Upper lobe of left lung (tissue), 6 donors: ENCODE data around the gene CACNA1A. TPM values are rescaled to one million over a fixed set of nuclear protein-coding genes. Genes with fewer than 3 reads are reported as not detected.
"Not testable (repeated sequence)": the region's sequence is repeated elsewhere in the genome, so short reads cannot be mapped to it uniquely, and the experiment has no call there.

ENCODE experiments used
- ATAC-seq, 2 donors: fragments of 200-7000 bp; cut with Tn5 transposase; one replicate each; pipeline ENCODE4 v1.9.1; 2022; ENCODE audit warnings: mild to moderate bottlenecking in 2 of 2, moderate library complexity in 2 of 2; ENCODE audit not compliant: low FRiP score in 2 of 2
- DNase-seq, 2 donors: peaks; one replicate each; pipeline ENCODE4 v3.0.0-alpha.2; 2019 to 2020
- H3K27ac ChIP-seq, 4 donors: fragments of 200-600 bp; sonication (generic); one replicate each; pipeline ENCODE4 v1.5.1; 2016 to 2019
- H3K27me3 ChIP-seq, 4 donors: fragments of 200-600 bp; sonication (generic); one replicate each; pipeline ENCODE4 v1.5.1; 2017 to 2019
- H3K36me3 ChIP-seq, 4 donors: fragments of 200-600 bp; sonication (generic); one replicate each; pipeline ENCODE4 v1.5.1; 2016 to 2019
- H3K4me1 ChIP-seq, 4 donors: fragments of 200-600 bp; sonication (generic); one replicate each; pipeline ENCODE4 v1.5.1; 2018 to 2019
- H3K4me3 ChIP-seq, 4 donors: fragments of 200-600 bp; sonication (generic); one replicate each; pipeline ENCODE4 v1.5.1; 2017 to 2019; ENCODE audit warnings: mild to moderate bottlenecking in 2 of 4, moderate library complexity in 1 of 4
- H3K9me3 ChIP-seq, 4 donors: fragments of 200-600 bp; sonication (generic); one replicate each; pipeline ENCODE4 v1.5.1; 2018 to 2019
- EP300 ChIP-seq, 4 donors: sonication (generic); formaldehyde crosslinking; IDR thresholded peaks; one replicate each; pipeline ENCODE4 v1.5.1; 2017; ENCODE audit warnings: antibody characterized with exemption in 4 of 4, control low read depth in 2 of 4
- POLR2A ChIP-seq, 4 donors: fragments of 450-650 bp; IDR thresholded peaks; one replicate each; pipeline ENCODE4 v1.5.1; 2016 to 2017; ENCODE audit warnings: antibody characterized with exemption in 4 of 4, mild to moderate bottlenecking in 2 of 4
- POLR2AphosphoS5 ChIP-seq, 2 donors: sonication (generic); formaldehyde crosslinking; IDR thresholded peaks; one replicate each; pipeline ENCODE4 v1.5.1; 2017; ENCODE audit warnings: antibody characterized with exemption in 2 of 2
- WGBS, 2 donors: methylation state at CpG; one replicate each; pipeline ENCODE4 v1.1.5; 2017 to 2018; 5-methylcytosine and 5-hydroxymethylcytosine counted together
- total RNA-seq, 6 donors: library from RNA; depleted of rRNA in 4 of 6; stranded (reverse); fragments of >200 nt in 4 of 6; gene quantifications; one replicate each; pipeline versions ENCODE4 v1.1.0 to v1.2.1, GENCODE V29; 2016 to 2021
- TF ChIP-seq, protein P1 (sequence below), 6 experiments: fragments of 450-650 bp in 4 of 6; fragments of 200-600 bp in 2 of 6; sonication (generic) in 2 of 6; IDR thresholded peaks; one replicate each; pipeline ENCODE4 v1.5.1; 2016 to 2019; ENCODE audit warnings: antibody characterized with exemption in 6 of 6
- donor health status: DM: no; HTN: no; CAD: no; lungs with moderate emphysema.
- donor health status: DM: no; HTN: yes; CAD: no; lungs with severe emphysema.

CACNA1A gene
- total RNA-seq, 6 donors from 2014 or later: 0.29 to 0.69 (median 0.67) TPM; not detected in 1

DNA sequence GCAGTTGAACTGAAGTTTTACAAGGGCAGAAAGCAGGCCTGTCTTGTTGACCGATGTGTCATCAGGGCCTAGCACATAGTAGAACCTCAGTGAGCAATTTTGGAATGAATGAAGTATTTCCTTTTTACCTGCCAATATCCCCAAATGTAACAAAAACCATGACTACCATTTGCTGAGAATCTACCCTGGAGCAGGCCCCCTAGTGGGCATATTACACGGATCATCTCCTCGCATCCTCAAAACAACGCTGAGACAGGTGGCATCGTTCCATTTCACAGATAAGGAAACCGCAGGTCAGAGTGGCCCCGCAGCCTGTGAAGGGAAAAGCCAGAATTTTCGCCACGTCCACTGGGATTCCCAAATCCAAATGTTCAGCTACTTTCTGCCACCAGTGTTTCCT lies 77.9 kb downstream of the CACNA1A start:
- ATAC-seq: no peak
- 45 to 47% methylated on average over 9 of the region's 9 CpGs for WGBS, 2 donors
- no peak for DNase-seq

GRCh38 chr19:13427273-13428051 lies 78.8 kb downstream of the CACNA1A start:
- no peaks in the 10 kb centered on the region for H3K36me3 ChIP-seq
- no peaks in the 10 kb centered on the region for H3K4me1 ChIP-seq
- DNase-seq (no peak), ATAC-seq (no peak)
- no peak overlapping the region for H3K4me3 ChIP-seq
- TF ChIP-seq POLR2AphosphoS5 (IDR thresholded peaks at IDR 0.05): no peak
- TF ChIP-seq, protein P1, sequence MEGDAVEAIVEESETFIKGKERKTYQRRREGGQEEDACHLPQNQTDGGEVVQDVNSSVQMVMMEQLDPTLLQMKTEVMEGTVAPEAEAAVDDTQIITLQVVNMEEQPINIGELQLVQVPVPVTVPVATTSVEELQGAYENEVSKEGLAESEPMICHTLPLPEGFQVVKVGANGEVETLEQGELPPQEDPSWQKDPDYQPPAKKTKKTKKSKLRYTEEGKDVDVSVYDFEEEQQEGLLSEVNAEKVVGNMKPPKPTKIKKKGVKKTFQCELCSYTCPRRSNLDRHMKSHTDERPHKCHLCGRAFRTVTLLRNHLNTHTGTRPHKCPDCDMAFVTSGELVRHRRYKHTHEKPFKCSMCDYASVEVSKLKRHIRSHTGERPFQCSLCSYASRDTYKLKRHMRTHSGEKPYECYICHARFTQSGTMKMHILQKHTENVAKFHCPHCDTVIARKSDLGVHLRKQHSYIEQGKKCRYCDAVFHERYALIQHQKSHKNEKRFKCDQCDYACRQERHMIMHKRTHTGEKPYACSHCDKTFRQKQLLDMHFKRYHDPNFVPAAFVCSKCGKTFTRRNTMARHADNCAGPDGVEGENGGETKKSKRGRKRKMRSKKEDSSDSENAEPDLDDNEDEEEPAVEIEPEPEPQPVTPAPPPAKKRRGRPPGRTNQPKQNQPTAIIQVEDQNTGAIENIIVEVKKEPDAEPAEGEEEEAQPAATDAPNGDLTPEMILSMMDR (IDR thresholded peaks at IDR 0.05): no peak
- TF ChIP-seq EP300 (IDR thresholded peaks at IDR 0.05): no peak
- no peak for TF ChIP-seq POLR2A (IDR thresholded peaks at IDR 0.05)
- H3K27ac ChIP-seq: no peak overlapping the region
- H3K9me3 ChIP-seq: peaks cover 0 to 10% (median 1%) of the 10 kb centered on the region in 4 donors
- 86 to 94% methylated on average over 11 of the region's 11 CpGs for WGBS, 2 donors
- H3K27me3 ChIP-seq: no peaks in the 10 kb centered on the region

More for the DNA sequence above, 77.9 kb downstream of the CACNA1A start:
- Histone ChIP-seq H3K4me1 (no peaks in the 10 kb centered on the region), H3K9me3 (peaks cover 0 to 10% (median 1%) of the 10 kb centered on the region in 4 donors), H3K27me3 (no peaks in the 10 kb centered on the region), H3K36me3 (no peaks in the 10 kb centered on the region), H3K4me3 (no peak overlapping the region), H3K27ac (no peak overlapping the region)
- TF ChIP-seq, protein P1 (IDR thresholded peaks at IDR 0.05): peak in 4 of 6 experiments; percentile 7 to 32 (median 19)
- TF ChIP-seq POLR2AphosphoS5 (IDR thresholded peaks at IDR 0.05) (no peak), POLR2A (IDR thresholded peaks at IDR 0.05) (no peak), EP300 (IDR thresholded peaks at IDR 0.05) (no peak)

DNA sequence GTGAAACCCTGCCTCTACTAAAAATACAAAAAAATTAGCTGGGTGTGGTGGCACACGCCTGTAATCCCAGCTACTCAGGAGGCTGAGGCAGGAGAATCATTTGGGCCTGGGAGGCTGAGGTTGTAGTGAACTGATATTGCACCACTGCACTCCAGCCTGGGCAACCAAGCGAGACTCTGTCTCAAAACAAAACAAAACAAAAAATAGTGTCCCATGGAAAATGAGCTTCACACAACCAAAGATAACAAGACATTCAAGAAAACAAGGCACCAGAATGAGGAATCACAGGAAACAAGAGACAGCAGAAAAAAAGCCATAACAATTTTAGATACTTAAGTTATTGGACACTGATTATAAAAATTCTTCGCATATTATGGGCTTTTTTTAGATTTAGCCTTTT lies 80.4 kb downstream of the CACNA1A start:
- peaks cover 0 to 18% (median 5%) of the 10 kb centered on the region in 4 donors for H3K9me3 ChIP-seq
- ATAC-seq, H3K27ac ChIP-seq, H3K36me3 ChIP-seq, DNase-seq, H3K4me3 ChIP-seq, H3K4me1 ChIP-seq, H3K27me3 ChIP-seq: not testable (repeated sequence)
- WGBS, 2 donors: 76 to 85% methylated on average over 3 of the region's 3 CpGs

- 73 to 76% methylated on average over 3 of the region's 3 CpGs for WGBS, 2 donors
- no peak overlapping the region for H3K27ac ChIP-seq
- ATAC-seq (no peak), DNase-seq (no peak)
- no peaks in the 10 kb centered on the region for H3K27me3 ChIP-seq
- H3K9me3 ChIP-seq: peaks cover 0 to 18% (median 6%) of the 10 kb centered on the region in 4 donors
- H3K4me1 ChIP-seq: no peaks in the 10 kb centered on the region
- no peaks in the 10 kb centered on the region for H3K36me3 ChIP-seq
- no peak overlapping the region for H3K4me3 ChIP-seq
- TF ChIP-seq EP300 (IDR thresholded peaks at IDR 0.05): no peak
- no peak for TF ChIP-seq POLR2A (IDR thresholded peaks at IDR 0.05)
- TF ChIP-seq, protein P1 (IDR thresholded peaks at IDR 0.05): no peak
- no peak for TF ChIP-seq POLR2AphosphoS5 (IDR thresholded peaks at IDR 0.05)
These were observed 81.1 kb downstream of the CACNA1A start for GRCh38 chr19:13425151-13425550.

- Histone ChIP-seq H3K27ac (no peak overlapping the region), H3K36me3 (no peaks in the 10 kb centered on the region), H3K9me3 (peaks cover 0 to 11% (median 5%) of the 10 kb centered on the region in 4 donors), H3K27me3 (no peaks in the 10 kb centered on the region), H3K4me3 (no peak overlapping the region), H3K4me1 (no peaks in the 10 kb centered on the region)
- no peak for DNase-seq
- TF ChIP-seq POLR2AphosphoS5 (IDR thresholded peaks at IDR 0.05) (no peak), EP300 (IDR thresholded peaks at IDR 0.05) (no peak), POLR2A (IDR thresholded peaks at IDR 0.05) (no peak)
- TF ChIP-seq, protein P1 (IDR thresholded peaks at IDR 0.05): no peak
- no peak for ATAC-seq
These were observed 85.5 kb downstream of the CACNA1A start for GRCh38 chr19:13420780-13421179.
